Neural crest cell (in vitro differentiated cells): Measurements from ENCODE around the gene DNAJC10. TPM values are rescaled to one million over a fixed set of nuclear protein-coding genes. Genes with fewer than 3 reads are reported as not detected.

Source experiments
- DNase-seq: peaks from one replicate; pipeline ENCODE4 v3.0.0; 2021; ENCODE audit warnings: low read depth, mixed read lengths, low spot score
- H3K27ac Mint-ChIP-seq: one replicate; pipeline ENCODE4 v1.8.0; 2021; ENCODE audit warnings: mild to moderate bottlenecking, mixed read lengths; ENCODE audit not compliant: unreplicated experiment
- H3K27me3 Mint-ChIP-seq: 2 replicates; pipeline ENCODE4 v1.8.0; 2021; ENCODE audit warnings: low read depth, mild to moderate bottlenecking, mixed read lengths
- H3K36me3 Mint-ChIP-seq: 2 replicates; pipeline ENCODE4 v1.8.0; 2021; ENCODE audit warnings: low read depth, mild to moderate bottlenecking, mixed read lengths
- H3K4me1 Mint-ChIP-seq: 2 replicates; pipeline ENCODE4 v1.8.0; 2021; ENCODE audit warnings: mixed read lengths
- H3K4me3 Mint-ChIP-seq: one replicate; pipeline ENCODE4 v1.8.0; 2021; ENCODE audit warnings: mild to moderate bottlenecking, mixed read lengths
- H3K9me3 Mint-ChIP-seq: 2 replicates; pipeline ENCODE4 v1.8.0; 2021; ENCODE audit warnings: mixed read lengths
- total RNA-seq: library from RNA; stranded (reverse); gene quantifications from 2 replicates; pipeline ENCODE4 v1.2.1, GENCODE V29; 2021
- TF ChIP-seq, protein P1 (sequence below): fragments of 200-600 bp; sonication (generic); conservative IDR thresholded peaks from 2 replicates; pipeline ENCODE4 v1.5.0; 2021; ENCODE audit warnings: antibody characterized with exemption, mild to moderate bottlenecking

The DNAJC10 gene
- total RNA-seq, 1 donor from 2014 or later, result 114 TPM

DNA sequence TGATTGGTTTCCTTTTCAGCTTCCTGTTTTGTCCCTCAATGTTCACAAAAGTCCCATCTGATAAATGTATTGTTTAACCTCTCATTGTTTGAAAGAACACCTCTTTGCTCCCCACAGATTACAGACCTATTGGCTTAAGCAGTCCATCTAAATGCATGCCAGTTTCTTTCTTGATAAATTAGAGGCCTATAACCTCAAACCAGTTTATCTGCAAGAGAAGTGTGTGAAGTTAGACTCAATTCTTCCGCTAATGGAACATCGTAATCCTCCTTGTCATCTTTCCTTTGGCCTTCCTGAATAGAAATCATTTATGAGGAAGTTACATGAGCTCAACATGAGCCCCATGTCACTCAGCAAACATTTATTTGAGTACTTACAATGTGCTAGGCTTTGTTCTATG, 76.4 kb downstream of the DNAJC10 start:
- H3K36me3 Mint-ChIP-seq, result no peaks in the 10 kb centered on the region
- no peak overlapping the region for H3K27ac Mint-ChIP-seq
- peaks cover 3% of the 10 kb centered on the region for H3K4me1 Mint-ChIP-seq
- H3K27me3 Mint-ChIP-seq, result no peaks in the 10 kb centered on the region
- TF ChIP-seq, protein P1, sequence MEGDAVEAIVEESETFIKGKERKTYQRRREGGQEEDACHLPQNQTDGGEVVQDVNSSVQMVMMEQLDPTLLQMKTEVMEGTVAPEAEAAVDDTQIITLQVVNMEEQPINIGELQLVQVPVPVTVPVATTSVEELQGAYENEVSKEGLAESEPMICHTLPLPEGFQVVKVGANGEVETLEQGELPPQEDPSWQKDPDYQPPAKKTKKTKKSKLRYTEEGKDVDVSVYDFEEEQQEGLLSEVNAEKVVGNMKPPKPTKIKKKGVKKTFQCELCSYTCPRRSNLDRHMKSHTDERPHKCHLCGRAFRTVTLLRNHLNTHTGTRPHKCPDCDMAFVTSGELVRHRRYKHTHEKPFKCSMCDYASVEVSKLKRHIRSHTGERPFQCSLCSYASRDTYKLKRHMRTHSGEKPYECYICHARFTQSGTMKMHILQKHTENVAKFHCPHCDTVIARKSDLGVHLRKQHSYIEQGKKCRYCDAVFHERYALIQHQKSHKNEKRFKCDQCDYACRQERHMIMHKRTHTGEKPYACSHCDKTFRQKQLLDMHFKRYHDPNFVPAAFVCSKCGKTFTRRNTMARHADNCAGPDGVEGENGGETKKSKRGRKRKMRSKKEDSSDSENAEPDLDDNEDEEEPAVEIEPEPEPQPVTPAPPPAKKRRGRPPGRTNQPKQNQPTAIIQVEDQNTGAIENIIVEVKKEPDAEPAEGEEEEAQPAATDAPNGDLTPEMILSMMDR, result no peak
- no peak overlapping the region for H3K4me3 Mint-ChIP-seq
- H3K9me3 Mint-ChIP-seq, result no peaks in the 10 kb centered on the region
- no peak for DNase-seq

DNA sequence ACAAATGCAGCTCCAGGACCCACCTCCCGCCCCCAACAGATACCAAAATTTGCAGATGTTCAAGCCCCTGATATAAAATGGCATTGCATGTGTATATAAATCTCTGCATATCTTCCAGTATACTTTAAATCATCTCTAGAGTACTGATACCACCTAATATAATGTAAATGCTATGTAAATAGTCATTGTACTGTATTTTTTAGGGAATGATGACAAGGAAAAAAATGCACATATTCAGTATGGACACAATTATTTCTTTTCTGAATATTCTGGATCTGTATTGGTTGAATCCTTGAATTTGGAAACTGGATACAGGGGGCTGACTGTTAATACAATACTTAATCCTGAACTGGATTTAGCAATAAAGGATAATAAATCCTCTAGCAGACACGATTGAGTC, 82.7 kb downstream of the DNAJC10 start:
- Mint-ChIP-seq H3K27me3 (no peaks in the 10 kb centered on the region), H3K4me3 (no peak overlapping the region), H3K36me3 (no peaks in the 10 kb centered on the region), H3K9me3 (no peaks in the 10 kb centered on the region), H3K4me1 (peaks cover 17% of the 10 kb centered on the region), H3K27ac (no peak overlapping the region)
- TF ChIP-seq, protein P1, result no peak
- no peak for DNase-seq

DNA sequence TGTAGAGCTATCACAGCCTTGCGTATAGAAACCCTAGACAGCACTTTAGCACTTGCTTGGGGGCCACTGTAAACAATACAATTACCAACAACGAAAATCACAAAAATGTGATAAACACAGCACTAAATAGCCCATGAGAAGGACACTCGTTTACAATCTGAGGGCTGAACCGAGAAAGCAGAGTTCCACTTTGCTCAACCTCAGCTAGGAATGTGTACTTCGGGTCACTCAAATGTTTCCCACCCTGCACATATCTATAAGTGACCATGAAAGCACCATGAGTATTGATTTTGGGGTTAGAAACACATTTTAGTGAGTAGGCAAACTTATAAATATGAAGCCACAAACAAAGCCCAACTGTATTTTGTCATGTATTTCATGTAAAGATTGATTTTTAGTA, 88.1 kb downstream of the DNAJC10 start:
- no peak overlapping the region for H3K4me3 Mint-ChIP-seq
- no peaks in the 10 kb centered on the region for H3K27me3 Mint-ChIP-seq
- H3K4me1 Mint-ChIP-seq, result peaks cover 17% of the 10 kb centered on the region
- no peak for DNase-seq
- TF ChIP-seq, protein P1, result no peak
- no peaks in the 10 kb centered on the region for H3K9me3 Mint-ChIP-seq
- no peaks in the 10 kb centered on the region for H3K36me3 Mint-ChIP-seq
- no peak overlapping the region for H3K27ac Mint-ChIP-seq

DNA sequence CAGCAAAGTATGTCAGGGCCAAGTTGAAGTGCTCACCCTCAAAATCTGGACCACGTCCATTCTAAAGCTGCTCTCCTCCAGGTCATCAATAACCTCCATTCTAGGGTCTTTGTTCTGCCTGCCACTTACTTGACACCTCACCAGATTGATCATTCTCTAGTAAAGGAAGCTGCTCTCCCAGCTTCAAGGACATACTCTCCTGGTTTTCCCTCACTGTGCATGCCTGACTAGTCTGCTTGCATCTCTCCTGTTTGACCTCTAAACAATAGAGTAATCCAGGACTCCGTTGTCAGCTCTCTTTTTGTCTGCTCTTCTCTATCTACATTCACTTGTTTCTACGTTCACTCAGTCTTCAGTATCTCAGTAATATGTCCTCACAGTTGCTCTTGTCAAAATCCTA, 91.3 kb downstream of the DNAJC10 start:
- Mint-ChIP-seq H3K4me3 (no peak overlapping the region), H3K9me3 (no peaks in the 10 kb centered on the region), H3K4me1 (peaks cover 10% of the 10 kb centered on the region), H3K27me3 (no peaks in the 10 kb centered on the region), H3K27ac (no peak overlapping the region), H3K36me3 (no peaks in the 10 kb centered on the region)
- DNase-seq, result no peak
- TF ChIP-seq, protein P1, result no peak

DNA sequence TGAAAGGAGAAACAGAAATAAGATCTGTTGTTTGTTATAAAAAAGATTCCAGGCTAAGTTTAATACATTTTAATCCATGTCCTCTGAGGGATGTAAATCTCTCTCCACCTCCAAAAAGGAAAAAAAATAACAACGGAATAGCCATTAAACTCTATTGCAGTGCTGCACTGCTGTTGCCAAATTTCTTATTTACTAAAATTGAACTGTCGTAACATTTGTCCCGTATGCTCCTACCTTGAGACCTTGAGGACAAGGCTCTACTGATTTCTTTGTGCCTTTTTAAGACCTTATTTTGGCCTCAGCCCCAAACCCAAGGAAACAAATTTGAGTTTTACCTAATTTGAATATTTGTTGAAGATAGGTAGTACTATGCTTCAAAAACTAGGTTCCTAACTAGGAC, 94.0 kb downstream of the DNAJC10 start:
- no peak overlapping the region for H3K4me3 Mint-ChIP-seq
- no peak for DNase-seq
- TF ChIP-seq, protein P1, result no peak
- no peaks in the 10 kb centered on the region for H3K36me3 Mint-ChIP-seq
- no peaks in the 10 kb centered on the region for H3K27me3 Mint-ChIP-seq
- H3K27ac Mint-ChIP-seq, result no peak overlapping the region
- H3K9me3 Mint-ChIP-seq, result no peaks in the 10 kb centered on the region
- H3K4me1 Mint-ChIP-seq, result peaks cover 15% of the 10 kb centered on the region

DNA sequence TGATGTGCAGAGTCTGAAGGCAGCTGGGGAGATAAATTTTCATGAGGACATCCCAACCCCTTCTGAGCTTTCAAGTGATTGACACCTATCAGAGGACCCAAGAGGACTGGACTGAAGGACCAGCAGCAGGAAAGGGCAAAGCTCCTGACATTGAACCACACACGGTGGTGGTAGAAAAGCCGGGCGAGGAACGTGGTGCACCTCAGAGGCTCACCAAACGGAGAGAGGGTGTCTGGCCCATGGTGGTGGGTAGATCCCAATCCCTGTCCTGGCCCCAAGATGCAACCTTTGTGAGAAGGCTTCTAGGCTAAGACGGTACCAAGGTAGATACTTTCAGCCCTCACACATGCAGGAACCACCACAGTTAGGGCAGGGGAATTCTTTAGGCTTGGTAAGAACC, 98.3 kb downstream of the DNAJC10 start:
- H3K4me3 Mint-ChIP-seq, result no peak overlapping the region
- no peaks in the 10 kb centered on the region for H3K9me3 Mint-ChIP-seq
- H3K27ac Mint-ChIP-seq, result no peak overlapping the region
- no peak for DNase-seq
- no peaks in the 10 kb centered on the region for H3K36me3 Mint-ChIP-seq
- H3K4me1 Mint-ChIP-seq, result peaks cover 46% of the 10 kb centered on the region
- TF ChIP-seq, protein P1, result no peak
- no peaks in the 10 kb centered on the region for H3K27me3 Mint-ChIP-seq
